Glomerular endothelial cell (primary cell): Measurements from ENCODE around the gene TMEM169. TPM values are rescaled to one million over a fixed set of nuclear protein-coding genes. Genes with fewer than 3 reads are reported as not detected.

Experiments
- DNase-seq: peaks from one replicate; pipeline ENCODE4 v3.0.0-alpha.2; 2011; ENCODE audit warnings: low read depth, low spot score; ENCODE audit errors: extremely low read depth
- total RNA-seq: library from RNA; depleted of rRNA; stranded (reverse); fragments of >200 nt; gene quantifications from 2 replicates; pipeline ENCODE4 v1.2.3, GENCODE V29; 2015

The TMEM169 gene
- total RNA-seq, 1 donor from 2014 or later, result 0.29 TPM

DNA sequence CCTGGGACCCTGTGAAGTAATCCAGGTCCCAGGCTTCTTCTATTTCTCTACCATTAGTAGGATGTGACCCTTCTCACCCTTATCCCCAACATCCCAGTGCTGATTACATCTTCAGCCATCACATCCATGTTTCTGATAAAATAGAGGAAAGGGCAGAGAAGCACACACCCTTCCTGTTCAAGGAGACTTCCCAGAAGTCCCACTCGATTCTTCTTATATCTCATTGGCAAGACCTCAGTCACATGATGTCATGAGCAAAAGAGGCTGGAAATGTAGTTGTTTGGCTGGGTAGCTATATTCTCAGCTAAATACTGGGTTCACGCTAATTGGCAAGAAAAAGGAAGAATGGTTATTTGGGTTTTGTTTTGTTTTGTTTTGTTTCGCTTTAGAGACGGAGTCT lies 19.4 kb downstream of the TMEM169 start:
- DNase-seq, result no peak

DNA sequence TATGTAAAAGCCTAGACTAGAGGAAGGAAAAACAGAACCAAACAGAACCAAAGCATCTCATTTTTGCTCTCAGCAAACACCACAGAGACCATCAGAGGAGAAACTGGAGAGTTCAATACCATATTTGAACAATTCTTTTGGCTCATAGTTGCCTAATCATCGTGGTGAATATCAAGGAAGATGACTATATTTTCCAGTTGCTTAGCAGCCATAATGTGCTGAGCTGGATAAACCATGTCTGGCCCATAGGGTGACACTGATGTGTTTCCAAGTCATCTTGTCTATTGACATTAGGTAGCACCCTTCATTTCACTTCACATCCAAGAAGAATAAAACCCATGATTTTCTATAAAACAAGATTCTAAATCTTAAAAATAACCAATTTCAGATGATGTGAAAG lies 21.5 kb downstream of the TMEM169 start:
- DNase-seq, result no peak

DNA sequence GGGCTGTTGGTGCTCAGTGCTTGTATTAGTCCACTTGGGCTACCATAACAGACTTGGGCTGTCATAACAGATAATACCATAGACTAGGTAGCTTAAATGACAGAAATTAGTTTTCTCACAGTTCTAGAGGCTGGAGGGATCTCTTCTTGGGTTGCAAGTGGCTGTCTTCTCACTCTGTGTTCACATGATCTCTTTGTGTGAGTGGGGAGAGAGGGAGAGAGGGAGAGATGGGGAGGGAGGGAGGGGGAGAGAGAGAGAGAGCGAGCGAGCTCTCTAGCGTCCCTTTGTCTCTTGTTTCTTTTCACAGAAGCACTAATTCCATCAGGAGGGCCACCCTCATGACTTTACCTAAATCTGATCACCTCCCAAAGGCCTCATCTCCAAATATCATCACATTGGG lies 23.0 kb downstream of the TMEM169 start:
- DNase-seq, result no peak

DNA sequence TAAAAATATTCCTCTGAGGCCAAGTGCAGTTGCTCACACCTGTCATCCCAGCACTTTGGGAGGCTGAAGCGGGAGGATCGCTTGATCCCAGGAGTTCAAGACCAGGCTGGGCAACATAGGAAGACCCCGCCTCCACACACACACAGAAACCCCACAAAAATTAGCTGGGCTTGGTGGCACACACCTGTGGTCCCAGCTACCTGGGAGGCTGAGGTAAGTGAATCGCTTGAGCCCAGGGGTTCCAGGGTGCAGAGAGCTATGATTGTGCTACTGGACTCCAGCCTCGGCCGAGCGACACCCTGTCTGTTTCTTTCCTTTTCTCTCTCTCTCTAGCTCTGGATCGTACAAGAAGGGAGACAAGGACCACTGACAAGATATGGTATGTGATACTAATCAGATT lies 25.6 kb downstream of the TMEM169 start:
- DNase-seq, result no peak

DNA sequence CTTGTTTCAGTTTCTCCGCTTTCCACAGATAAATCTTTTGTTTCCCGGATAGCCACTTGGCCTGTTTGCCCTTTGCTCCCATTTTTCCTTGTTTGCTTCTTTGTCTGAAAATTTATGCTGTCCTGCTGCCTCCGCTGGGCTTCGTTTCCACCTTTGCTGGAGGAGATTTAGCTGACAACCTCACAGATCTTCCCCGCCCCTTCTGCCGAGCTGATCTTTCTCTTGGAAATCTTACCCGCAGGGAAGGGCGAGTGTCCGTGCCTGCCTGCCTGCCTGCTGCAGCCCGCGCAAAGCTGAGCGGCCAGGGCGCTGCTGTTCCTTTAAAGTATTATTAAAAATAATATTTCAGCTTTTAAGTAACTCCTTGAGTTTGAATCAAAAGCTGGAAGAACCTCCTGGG lies 26.0 kb downstream of the TMEM169 start:
- no peak for DNase-seq

DNA sequence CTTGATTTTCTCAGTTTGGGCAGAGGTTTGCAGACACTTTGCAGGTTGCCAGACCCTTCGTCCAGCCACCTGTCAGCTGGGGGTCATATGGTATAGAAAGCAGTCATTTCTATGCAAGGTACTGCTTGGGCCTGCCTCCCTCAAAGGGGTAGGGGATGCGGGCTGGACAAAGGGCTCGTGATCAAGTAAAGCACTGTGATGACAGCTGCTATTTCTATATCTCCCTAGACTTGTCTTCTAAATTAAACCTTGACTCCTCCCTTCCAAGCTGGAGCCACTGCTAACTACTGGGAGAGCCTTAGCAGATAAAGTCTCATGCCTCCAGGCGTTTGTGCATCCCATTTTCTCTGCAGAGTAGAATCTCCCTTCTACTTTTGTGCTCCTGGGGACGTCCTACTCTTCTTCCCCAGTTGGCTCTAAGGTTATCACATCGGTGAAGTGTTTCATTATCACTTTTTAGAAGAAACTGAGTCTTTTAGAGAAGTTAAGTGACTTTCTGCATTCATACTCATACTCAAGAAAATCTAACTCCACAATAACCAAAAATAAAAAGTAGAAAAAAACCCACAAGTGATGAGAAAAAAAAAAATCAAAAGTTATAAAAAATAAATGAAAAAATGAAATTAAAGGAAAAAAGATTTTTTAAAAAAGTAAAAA lies 26.7 kb downstream of the TMEM169 start:
- no peak for DNase-seq

DNA sequence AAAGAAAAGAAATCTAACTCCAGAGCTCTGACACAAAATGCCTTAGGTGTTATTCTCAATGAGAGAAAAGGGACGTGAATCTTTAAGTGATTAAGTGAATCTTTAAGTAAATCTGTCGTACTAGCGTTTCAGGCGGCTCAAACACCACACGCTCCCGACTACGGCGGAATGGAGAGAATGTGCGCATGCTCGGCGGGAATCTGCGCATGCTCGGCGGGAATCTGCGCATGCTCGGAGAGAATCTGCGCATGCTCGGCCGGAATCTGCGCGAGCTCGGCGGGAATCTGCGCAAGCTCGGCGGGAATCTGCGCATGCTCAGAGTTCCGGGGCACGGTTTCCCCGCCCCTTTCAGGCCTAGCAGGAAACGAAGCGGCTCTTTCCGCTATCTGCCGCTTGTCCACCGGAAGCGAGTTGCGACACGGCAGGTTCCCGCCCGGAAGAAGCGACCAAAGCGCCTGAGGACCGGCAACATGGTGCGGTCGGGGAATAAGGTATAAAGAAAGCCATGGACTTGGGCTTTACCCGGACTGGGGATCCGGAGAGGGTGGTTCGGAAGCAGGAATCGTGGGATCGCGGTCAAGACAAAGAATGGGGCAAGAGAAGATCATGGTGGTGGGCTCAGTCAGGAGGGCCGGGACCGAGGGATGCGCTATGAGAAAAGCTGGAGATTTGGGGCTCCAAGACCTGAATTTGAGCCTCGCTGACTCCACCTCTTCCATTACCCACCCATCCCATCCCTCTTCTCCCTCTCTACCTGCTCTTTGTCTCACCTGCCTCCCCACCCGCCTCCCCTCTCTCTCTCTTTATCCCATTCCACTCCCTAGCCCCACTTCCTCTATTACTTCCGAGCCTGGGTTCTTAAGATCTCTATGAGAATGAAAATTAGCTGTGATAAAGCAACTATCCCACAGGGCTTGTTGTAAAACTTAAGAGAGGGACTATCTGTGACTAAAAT lies 27.5 kb downstream of the TMEM169 start, which contains the start of gene XRCC5:
TSS of gene XRCC5 (plus strand) at position 382 of the 955 bp plus-strand sequence. CDS start at position 471, 89 bp downstream.
- DNase-seq, result peak; percentile 64

DNA sequence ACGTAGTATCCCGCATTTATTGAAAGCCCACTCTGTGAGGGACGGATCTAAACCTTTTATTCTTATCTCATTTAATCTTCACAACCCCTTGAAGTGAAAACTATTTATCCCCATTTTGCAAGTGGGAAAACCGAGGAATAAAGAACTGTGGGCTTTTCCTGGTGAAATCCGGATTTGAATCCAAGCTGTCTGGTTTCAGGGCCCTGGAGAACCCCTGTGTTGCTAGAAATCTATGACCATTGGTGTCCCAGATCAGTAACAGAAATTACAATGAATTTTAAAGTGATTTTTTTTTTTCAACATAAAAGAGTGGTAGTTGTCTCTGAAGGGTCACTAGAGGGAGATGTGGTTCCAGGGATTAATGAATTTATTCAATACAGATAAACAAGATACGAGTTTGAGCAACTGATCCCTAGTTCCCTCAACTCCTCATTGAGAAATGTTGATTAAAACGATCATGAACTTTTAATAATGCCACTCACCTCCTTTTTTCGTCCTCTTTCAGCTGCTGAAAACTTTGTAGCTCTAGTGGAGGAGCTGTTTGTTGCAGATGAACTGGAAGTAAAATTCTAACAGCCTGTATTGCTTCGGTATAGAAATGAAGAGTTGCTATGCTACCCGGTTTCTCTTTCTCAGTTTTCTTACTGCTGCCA lies 28.4 kb downstream of the TMEM169 start:
- DNase-seq, result peak; percentile 51

DNA sequence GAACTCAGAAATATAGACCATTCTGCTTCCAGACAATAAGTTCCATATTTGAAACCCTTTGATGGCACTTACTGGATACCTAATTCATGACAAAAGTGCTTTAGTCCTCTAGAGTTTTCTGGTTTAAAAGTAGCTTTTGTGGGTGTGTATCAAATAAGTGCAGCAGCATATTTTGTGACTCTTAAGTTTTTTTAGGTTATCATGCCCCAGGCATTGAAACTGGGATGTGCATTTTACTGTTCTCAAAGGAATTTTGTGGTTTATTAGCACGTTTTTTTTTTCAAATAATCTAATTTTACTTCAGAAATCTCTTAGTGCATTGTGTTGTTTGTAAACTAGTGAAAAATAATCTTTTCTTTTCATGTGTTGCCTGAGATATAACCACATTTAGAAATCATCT lies 28.9 kb downstream of the TMEM169 start:
- DNase-seq, result no peak

DNA sequence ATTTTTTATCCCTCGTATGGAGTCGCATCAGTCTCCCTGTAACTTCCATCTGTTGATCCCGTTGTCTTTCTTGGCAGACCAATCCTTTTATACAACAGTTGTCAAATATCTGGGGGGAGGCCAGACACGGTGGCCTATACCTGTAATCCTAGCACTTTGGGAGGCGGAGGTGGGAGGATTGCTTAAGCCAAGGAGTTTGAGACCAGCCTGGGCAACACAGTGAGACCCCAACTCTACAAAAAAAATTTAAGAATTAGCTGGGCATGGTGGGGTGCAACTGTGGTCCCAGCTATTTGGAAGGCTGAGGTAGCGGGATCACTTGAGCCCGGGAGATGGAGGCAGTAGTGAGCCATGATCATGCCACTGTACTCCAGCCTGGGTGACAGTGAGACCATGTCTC lies 29.4 kb downstream of the TMEM169 start:
- no peak for DNase-seq

DNA sequence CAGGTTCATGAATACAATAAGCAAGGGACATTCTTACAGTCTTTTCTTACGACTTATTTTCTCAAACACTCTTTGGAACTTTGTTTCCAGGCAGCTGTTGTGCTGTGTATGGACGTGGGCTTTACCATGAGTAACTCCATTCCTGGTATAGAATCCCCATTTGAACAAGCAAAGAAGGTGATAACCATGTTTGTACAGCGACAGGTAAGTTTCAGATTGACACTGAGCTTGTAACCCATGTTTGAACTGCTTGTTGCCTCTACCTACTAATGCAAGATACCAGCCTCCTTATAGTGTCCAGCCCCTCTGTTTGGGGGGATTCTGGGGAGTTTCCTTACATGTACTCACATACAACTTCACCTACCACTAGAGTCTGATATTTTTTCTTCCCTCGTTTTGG lies 31.2 kb downstream of the TMEM169 start:
- DNase-seq, result no peak

DNA sequence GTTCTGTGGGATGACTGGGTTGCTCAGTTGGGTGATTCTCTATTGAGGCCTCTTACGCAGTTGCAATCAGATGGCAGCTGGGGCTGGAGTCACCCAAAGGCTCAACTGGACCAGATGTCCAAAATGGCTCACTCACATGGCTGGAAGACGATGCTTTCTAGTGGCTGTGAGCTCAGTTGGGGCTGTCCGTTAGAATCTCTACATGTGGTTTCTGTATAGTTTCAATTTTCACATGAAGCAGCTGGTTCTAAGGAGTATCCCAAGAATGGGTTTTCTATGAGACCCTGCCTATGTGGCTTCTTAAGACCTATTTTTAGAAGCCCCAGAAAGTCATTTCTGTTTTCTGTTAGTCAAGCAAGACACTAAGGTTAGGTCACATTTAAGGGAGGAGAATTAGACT lies 31.9 kb downstream of the TMEM169 start:
- DNase-seq, result no peak

DNA sequence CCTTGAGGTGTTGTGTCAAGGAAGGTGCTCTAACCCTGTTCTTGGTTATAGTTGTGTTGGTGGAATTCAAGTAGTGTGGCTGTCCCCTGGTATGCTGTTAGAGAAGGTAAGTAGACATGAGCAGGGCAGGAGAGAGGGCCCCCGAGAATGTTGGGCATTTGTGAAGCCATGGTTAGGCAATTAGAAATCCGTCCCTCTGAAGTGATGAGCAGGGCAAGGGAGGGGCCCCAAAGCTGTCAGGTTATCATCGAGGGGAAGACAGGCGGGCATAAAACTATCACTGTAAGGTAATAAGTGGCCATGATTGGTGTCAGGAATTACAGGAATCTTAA lies 32.6 kb downstream of the TMEM169 start:
- no peak for DNase-seq

DNA sequence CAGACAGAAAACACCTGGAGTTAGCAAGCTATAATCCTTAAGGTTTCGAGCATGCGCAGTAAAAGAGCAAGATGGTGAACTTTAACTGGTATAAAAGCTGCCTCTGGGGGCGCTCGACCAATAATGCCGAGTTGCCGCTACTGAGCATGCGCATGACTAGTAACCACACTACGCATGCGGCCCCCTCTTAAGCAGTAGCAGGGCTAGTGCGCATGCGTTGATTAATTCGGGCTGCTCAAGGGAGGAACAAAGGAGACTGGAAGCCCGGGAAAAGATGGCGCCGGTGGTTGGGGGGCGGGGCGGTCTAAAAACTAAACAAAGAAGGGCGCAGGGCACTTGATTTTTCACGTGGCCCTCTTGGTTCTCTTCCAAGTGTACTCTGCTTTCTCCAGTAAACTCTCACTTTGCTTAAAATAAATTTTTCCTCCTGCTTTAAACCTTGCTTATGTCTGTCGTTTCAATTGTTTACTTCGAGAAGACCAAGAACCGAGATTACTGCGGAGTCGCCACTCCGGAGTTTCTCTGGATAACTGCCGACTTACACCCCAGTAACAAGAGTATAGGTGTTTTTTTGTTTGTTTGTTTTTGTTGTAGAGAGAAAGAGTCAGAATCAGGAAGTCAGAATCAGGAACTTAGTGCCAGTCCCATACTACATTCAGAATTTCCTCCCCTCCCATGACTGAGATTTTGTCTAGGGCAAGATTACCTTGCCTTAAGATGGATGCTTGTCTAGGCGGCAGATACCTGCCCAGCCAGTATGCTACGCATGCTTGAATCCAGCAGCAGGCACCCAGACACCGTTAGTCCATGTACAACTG lies 33.2 kb downstream of the TMEM169 start:
- peak; percentile 99 for DNase-seq

DNA sequence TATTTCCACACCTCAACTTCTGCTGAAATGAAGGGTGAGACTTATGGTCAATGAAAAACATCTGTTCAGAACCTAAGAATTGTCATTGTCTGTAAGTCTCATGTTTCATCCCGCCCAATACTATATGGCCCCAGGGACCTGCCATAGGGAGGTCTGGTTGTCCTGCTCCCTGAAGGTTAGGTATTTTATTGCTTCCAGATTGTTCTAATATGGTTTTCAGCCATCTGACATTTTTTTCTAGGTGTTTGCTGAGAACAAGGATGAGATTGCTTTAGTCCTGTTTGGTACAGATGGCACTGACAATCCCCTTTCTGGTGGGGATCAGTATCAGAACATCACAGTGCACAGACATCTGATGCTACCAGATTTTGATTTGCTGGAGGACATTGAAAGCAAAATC lies 34.7 kb downstream of the TMEM169 start:
- no peak for DNase-seq

DNA sequence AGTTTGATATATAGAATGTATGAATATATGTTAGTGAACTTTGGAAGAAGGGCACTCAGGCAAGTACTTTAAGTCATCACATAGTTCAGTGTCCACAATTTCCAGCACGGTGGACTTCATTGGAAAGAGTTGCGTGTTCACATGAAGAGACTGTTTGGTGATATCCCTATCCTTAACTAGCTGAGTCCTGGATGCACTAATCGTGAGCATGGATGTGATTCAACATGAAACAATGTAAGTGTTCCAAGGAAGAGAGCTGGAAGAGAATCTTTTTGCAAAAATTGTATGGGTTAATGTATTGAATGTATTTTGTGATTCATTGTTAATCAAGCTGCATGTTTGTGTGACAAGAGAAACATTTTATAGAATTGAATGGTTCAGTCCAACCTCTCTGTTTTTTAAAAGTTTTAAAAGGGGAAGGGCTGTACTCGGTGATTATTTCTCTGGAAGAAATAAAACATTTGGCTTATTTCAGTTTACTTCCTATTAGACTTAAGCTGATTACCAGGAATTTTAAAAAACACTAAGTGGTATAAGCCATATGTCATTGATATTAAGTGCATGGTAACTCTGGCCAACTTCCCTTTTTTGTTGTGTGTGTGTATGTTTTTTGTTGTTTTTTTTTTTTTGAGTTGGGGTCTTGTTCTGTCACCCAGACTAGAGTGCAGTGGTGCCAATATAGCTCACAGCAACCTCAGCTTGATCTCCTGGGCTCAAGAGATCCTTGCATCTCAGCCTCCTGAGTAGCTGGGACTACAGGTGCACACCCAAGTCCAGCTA lies 36.0 kb downstream of the TMEM169 start:
- no peak for DNase-seq

DNA sequence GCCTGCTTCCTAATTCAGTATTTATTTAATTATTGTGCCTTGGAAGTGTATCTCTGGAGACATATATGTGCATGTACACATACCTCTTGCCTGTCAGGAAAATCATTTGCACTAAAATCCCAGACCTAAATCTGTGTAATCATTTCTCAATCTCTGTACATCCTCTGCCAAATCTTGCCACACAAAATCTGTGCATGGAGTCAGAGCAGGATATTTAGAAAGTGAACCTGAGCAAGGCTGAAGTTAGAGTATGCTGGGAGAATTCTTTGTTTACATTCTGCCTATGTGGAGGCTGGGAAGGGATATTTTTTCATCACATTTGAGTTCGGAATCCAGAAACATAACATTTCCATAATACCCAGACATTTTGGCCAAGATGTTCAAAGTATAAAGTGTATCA lies 36.8 kb downstream of the TMEM169 start:
- no peak for DNase-seq

DNA sequence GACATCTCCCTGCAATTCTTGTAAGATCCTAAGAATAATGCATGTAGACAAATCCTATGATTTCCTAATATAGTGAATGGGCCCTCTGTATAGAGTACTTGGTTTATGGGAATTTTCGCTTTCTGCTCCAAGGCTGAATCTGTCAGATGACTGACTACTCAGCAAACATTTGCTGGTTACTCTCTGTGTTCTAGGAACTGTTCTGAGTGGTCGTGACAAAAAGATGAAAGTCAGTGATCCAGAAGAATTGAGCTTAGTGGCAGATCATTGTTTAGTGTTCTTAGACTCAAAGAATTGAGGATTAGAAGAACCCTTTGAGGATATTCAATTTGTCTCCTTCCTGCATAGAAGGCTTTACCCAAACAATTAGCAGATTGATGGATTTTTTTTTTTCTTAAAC lies 37.4 kb downstream of the TMEM169 start:
- no peak for DNase-seq

DNA sequence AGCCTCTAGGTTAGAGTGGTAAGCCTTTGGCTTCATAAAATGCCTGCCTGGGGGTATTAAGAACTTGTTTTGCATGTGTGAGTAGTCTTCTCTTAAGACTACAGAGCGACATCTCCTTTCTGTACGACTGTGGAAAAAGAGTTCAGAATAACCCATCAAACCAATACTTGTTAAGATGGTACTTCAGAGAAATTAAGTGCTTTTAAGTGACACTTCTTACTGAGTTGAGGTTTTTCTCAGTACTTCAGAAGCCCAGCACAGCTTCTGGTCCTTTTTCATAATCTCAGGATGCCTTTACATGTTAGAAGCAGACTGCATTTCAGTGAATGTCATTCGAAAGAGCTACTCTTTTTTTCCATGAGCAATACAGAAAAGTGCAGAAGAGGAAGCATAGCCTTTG lies 38.3 kb downstream of the TMEM169 start:
- no peak for DNase-seq

DNA sequence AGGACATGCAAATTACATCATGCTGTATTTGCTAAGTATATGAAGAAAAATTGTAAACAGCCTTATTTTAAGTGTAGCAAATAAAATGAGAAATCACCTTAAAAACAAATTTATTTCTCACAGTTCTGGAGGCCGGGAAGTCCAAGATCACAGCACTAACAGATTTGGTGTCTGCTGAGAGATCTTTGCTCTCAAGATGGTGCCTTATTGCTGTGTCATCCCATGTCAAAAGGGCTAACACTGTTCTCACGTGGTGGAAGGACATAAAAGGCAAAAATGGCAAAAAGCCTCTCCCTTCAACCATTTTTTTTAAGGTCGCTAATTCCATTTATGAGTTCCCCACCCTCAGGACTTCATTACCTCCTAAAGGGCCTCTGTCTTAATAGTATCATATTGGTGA lies 39.5 kb downstream of the TMEM169 start:
- DNase-seq, result no peak
